Diencephalon (tissue), 1 donor: ENCODE measurements around the gene SEPTIN7. TPM values are rescaled to one million over a fixed set of nuclear protein-coding genes. Genes with fewer than 3 reads are reported as not detected.

Experiments used
- total RNA-seq: library from RNA; depleted of rRNA; stranded (reverse); fragments of >200 nt; gene quantifications from one replicate; pipeline ENCODE4 v1.2.3, GENCODE V29; 2014

Gene SEPTIN7
- 296 TPM for total RNA-seq

DNA sequence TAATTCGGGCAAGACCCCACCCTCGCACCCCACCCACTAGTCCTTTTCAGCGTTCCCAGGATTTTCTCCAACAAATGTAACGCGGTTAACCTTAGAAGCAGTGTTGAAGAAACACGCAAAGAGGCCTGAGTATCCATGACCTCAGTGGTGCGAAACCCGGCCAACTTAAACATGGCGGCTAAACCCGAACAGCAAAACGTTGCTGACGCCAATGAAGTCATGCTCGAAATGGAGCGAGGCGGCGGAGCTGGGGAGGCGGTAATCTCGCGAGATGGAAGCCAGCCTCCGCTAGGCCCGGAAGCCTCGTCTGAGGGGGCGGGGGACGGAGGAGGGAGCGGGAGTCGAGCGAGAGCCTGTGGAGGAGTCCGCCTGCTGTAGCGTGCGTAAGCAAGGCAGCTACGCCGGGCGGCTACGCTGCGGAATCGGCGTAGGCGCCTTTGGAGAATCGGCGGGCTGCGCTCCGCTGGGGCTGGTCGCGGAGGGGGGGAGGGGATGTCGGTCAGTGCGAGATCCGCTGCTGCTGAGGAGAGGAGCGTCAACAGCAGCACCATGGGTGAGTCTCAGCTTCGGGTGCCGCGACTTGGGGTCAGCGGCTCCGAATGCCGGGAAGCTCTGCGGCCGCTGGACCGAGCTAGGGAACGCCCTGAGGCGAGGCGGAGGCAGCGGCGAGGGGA lies at the start of gene SEPTIN7:
SEPTIN7 (plus strand) TSS at position 340 of the 674 bp plus-strand sequence; CDS start at position 493, 153 bp downstream.

Other genes with a start within 250 kb of the SEPTIN7 start
- 24.0 TPM for gene HERPUD2, start 105.9 kb upstream of the SEPTIN7 start, total RNA-seq